GM18505 (cell line): ENCODE data around the gene MGP.
A peak's percentile ranks its signal among the peaks of the same experiment; 100 is the strongest.

Experiments
- ATAC-seq: cut with Tn5 transposase; IDR thresholded peaks from one replicate; pipeline ENCODE4 v1.9.1; 2021; ENCODE audit not compliant: unreplicated experiment
- POLR2A ChIP-seq: IDR thresholded peaks from 4 replicates; pipeline ENCODE4 v1.6.1; 2011; ENCODE audit warnings: borderline replicate concordance; ENCODE audit not compliant: insufficient read depth, insufficient read length; ENCODE audit errors: extremely low read depth

Gene MGP

DNA sequence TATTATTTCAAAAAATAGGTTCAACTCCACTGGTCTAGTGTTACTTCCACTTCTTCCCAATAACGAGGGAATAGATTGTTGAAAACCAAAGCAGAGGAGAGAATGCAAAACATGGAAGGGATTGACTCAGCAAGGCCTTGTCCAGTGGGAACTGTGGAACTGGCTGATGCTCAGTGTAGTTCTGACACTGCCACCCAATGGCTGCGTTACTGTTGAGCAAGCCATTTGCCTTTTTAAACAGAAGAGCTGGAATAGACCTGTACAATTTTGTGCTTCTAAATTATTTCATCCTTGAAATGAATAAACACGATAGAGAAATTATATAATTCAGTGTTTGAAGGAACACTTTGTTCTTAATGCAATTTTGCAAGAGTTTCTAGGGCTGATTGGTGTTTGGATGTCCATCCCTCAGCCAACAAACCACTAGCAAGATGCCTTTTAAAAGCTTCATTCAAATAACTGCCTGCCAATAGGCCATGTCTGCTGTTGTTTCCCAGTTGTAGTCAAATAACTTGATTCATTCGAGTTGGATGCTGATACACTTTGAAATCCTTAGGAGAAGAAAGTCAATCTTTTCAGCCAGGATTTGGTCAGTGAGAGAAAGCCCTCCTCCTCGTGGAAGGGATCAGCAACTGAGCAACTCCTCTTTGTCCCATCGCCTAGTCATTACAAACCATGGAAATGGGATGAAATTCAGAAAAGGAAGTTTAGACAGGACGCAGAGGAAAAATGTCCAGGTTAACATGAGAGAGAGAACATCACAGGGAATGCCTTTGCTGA is 7.3 kb upstream of the MGP start:
- ATAC-seq, result no peak
- no peak for TF ChIP-seq POLR2A

DNA sequence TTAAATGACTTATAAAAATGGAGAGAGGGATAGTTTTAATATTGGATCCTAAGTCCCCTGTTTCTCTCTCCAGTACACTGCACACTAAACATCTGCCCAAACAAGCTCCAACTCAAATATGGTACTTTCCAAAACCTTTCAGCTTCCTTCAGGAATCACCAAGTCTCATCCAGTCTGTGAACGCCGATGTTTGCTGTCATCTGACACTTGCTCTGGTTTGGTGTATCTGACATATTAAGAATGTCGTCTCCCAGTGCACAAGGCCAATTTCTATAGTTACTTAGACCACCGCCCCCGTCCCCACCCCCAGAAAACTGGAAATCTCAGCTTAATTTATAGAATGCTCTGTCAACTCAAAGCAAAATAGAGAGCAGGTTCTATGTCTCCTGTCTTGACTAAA is 5.0 kb upstream of the MGP start:
- no peak for TF ChIP-seq POLR2A
- ATAC-seq, result no peak

DNA sequence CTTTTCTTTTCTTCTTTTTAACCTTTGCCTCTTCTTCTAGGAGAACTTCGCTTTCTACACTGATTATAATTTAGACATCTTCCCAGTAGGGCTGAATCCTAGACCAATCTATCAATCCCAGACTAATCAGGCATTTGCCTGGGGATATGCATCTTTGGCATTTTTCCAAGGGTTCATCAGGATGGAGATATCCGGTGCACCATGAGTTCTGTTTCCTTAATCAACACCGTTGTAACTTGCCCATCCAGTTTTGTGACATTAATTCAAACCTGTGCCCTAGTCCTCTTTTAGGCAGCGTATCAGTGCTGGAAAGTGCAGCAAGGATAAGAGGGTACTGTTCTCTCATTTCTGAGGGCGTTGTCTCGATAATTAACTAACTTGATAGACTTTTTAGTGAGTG is 617 bp upstream of the MGP start:
- no peak for ATAC-seq
- TF ChIP-seq POLR2A, result no peak

DNA sequence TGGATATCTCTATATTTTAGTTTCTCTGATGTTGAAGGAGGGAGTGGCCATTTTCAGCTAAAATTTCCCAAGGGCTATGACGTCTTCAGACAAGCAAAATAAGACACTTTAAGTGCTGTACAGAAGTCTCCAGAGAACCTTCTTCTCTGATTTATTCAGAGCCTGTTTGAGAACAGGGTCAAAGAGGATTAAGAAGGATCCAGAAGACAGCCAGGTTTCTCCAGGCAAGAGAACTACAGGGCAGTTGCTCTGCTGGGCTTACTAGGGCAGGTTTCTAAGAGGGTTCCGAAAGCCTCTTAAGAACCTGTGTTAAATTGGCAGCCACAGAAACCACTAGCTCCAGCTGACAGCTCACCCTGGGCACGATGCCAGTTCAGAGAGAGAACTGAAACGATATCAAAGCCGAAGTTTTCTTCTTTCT is 1.2 kb downstream of the MGP start:
- TF ChIP-seq POLR2A, result no peak
- peak; percentile 97 for ATAC-seq

DNA sequence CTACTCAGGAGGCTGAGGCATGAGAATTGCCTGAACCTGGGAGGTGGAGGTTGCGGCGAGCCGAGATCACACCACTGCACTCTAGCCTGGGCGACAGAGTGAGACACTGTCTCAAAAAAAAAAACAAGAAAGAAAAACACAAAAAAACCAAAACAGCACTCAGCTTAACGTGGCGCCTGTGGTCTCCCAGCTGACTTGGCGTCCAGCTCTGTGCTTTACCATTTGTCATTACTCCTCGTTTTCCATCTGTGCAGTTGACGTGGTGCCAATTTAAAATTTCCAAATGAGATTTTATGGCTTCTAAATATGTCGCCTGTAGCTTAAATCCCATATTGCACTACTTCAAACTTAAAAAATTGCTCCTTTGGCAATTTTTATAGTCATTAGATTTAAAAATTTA is 2.0 kb downstream of the MGP start:
- ATAC-seq, result no peak
- no peak for TF ChIP-seq POLR2A

DNA sequence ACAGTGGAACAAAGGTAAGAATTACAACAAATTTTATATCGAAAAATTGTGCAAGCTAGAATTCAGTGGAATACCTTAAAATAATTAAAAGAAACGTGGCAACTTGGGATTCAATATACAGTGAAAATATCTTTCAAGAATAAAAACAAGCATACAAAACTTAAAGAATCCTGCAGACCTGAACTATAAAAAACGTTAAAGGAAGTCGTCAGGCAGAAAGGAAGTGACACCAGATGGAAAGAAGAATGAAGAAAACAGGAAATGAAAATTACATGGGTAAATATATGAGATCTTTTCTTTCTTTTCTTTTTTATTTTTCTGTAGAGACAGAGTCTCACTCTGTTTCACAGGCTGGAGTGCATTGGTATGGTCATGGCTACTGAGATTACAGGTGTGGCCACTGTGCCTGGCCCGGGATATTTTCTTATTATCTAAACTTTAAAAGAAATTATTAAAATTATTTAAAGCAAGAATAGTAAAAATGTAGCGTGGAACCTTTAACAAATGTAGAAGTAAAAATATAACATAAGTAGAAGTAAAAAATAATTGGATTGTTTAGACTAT is 4.7 kb downstream of the MGP start:
- TF ChIP-seq POLR2A, result no peak
- no peak for ATAC-seq

DNA sequence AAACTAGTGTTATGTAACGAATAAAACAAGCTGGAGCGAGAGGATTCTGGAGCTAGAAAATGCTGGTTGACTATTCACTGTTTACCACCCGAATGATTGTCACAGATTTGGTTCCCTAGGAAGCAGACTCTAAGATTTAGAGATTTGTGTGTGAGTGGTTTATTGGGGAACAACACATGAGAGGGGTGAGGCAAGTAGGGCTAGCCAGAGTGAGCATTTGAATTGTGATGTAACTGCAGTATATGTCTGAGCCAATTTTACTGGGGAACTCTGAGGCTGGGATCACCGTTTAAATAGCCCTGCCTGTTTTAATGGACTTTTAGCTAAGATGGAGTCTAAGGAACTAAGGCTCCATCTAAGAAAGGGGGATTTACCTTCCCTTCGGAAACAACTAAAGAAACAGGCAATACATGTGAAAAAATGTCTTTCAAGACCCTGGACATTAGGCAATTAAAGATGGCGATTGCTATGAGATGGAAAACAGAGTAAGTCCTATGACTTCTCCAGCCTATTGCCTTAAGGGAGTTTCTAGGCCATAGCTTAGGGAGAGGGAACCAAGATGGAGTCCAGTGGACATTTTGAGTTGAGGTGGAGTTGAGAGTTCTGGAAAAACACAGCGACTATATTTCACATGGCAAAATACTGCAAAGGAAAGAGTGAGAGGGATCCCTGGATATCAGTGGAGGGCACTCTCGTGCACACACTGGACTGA is 6.3 kb downstream of the MGP start:
- TF ChIP-seq POLR2A, result no peak
- no peak for ATAC-seq

DNA sequence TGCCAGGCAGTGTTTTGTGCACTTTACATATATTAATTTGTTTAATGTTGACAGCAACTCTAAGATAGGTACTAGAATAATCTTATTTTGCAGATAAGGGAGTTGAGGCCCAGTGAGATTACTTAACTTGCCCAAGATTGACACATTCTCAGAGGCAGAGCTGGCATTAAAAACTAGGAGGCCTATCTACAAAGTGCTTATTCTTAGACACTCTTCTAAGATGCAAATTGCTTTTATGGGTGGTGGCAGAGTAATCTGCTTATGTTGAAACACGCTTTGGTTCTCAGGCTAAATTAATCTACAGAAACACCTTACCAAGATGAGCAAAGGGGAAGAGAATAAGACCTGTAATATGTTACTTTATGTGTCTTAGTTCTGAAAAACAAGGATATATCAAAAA is 7.2 kb downstream of the MGP start:
- no peak for ATAC-seq
- no peak for TF ChIP-seq POLR2A

DNA sequence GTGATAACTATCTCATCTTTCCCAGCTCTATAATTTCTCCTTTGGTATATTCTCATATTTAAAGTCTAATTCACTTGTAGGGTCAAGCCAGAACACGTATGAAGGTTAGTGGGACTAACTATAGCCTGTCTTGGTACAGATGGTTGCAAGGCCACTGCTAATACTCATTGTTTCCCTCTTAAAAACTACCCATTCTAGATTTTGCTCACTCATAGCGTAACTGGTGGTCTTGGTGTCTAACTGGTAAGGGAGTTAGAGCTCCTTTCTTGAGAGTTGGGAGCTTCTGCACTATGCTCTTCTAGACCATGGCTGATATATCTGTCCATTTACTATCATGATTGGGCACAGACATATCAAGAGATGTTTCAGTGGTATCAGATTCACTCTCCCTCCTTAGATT is 8.8 kb downstream of the MGP start:
- no peak for ATAC-seq

DNA sequence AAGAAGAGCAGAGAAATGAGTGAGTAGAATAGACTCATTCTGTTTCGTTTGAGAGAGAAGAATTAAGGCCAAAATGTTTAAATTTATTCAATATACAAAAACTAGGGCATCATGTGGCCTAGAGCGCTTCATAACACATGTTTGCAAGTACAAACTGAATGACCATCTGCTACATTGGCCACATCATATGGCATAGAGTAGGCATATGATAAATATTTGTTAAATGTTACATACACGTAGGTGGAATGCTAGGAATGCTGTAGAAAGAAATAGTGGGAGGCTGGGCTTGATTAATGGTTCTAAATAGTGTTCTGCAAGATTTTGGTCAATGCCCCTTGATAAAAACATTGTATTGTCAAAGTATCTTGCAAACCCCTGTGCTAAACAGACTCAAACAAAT is 10.8 kb downstream of the MGP start:
- ATAC-seq, result no peak

More for the DNA sequence above, 8.8 kb downstream of the MGP start:
- no peak for TF ChIP-seq POLR2A

DNA sequence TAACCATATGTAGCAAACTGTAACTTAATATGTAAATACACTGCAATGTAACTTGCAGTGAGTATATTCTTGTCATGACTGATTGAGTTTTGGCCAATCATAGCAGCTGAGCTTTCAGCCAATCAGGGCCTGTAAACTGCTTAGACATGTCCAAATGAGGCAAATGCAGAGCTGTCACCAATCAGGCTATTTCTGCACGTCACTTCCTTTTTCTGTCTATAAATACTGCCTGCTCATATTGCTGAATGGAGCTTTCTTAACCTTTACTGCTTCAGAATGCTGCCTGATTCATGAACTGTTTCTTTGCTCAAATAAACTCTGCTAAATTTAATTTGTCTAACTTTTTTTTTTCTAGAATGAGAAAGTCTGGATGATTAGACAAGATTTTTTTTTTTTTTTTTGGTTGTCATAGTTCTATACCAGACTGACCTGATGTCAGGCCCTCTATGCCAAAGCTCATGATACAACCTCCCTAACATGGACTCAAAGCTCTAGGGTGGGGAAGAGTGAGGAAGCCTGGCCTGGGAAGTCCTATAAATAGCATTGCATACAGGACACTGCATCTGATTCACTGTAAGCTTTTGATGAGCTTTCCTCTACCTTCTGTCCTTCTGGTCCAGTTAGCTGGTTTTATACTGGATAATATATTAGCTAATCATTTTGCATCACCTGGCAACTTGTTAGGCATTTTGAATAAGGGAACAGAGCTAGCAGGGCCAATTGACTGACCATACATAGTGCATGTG is 12.0 kb downstream of the MGP start:
- no peak for ATAC-seq
- TF ChIP-seq POLR2A, result no peak

More for the DNA sequence above, 10.8 kb downstream of the MGP start:
- TF ChIP-seq POLR2A, result no peak

DNA sequence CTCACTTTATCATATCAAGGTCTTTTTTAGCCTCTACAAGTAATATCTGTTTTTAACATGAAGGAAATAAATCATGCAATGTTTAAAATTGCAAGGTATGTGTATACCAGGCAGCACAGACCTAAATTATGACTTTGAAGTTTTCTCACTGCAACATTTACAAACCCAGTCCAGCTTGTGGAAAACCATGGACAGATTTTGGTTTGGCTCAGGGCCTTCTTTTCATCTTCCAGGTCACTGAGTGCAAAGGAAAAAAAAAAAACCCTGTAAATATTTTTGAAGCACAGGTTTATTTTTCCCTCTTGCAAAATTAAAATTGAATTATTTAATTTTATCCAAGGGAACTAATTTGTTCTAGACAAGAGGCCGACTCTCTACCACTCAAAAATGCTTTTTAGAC is 13.8 kb downstream of the MGP start:
- no peak for ATAC-seq
- TF ChIP-seq POLR2A, result no peak

DNA sequence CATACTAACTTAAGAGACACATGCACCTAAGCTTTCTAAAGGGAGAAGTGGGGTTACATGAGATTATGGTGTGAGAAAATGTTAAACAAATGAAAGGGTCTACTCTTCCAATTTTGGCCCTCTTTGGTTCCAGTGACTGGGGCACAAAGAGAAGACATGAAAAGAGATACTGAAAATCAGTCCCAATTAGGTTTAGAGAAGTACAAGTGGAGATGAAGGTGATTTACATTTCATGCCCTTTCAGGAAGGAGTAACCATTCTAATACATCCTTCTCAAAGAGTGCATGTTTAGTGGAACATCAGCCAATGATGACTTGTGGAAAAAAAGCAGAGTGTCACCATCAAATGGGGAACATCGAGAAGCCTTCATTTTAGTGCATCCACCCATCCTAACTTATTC is 14.4 kb downstream of the MGP start:
- TF ChIP-seq POLR2A, result no peak
- ATAC-seq, result no peak
